Fibroblast of lung (primary cell): ENCODE data around the gene SCO2.

Source experiments
- CTCF ChIP-seq, 2 donors: IDR thresholded peaks in 1 of 2; conservative IDR thresholded peaks in 1 of 2; 1 replicate in 1 of 2; 2 replicates in 1 of 2; pipeline ENCODE4 v1.5.1; 2011 to 2012; ENCODE audit warnings: low read length in 2 of 2, control low read depth in 1 of 2, inconsistent platforms in 1 of 2, low read depth in 1 of 2, mild to moderate bottlenecking in 1 of 2
- EZH2 ChIP-seq: IDR thresholded peaks from 2 replicates; pipeline ENCODE4 v1.5.1; 2012; ENCODE audit warnings: low read length, control low read depth, mild to moderate bottlenecking; ENCODE audit errors: missing control alignments

- no peak for TF ChIP-seq CTCF (conservative IDR thresholded peaks at IDR 0.05 in 1 of 2, IDR thresholded peaks at IDR 0.05 in 1 of 2; ENCODE audit: low read depth in 1 of 2, low read length in 2 of 2)
- TF ChIP-seq EZH2: no peak
Measured at GRCh38 chr22:50561401-50562358, 36.3 kb upstream of the SCO2 start.
